HepG2 (cell line): ENCODE results near the gene TLNRD1.
"Not testable (repeated sequence)": the region's sequence is repeated elsewhere in the genome, so short reads cannot be mapped to it uniquely, and the experiment has no call there.

Source experiments
- ARNT ChIP-seq: fragments of 450-650 bp; IDR thresholded peaks from 2 replicates; pipeline ENCODE4 v1.6.1; 2017
- ETV6 ChIP-seq: sonication (generic); formaldehyde crosslinking; conservative IDR thresholded peaks from 2 replicates; pipeline ENCODE4 v1.4.0; 2020; ENCODE audit warnings: missing genetic modification reagents
- GRHL1 ChIP-seq: sonication (generic); formaldehyde crosslinking; conservative IDR thresholded peaks from 2 replicates; pipeline ENCODE4 v1.8.0; 2022; ENCODE audit warnings: missing genetic modification reagents
- MXI1 ChIP-seq: IDR thresholded peaks from 3 replicates; pipeline ENCODE4 v1.6.1; 2012; ENCODE audit warnings: low read depth, low read length, inconsistent platforms, borderline replicate concordance
- PHB2 ChIP-seq: fragments of 450-650 bp; IDR thresholded peaks from 2 replicates; pipeline ENCODE4 v1.6.1; 2018; ENCODE audit not compliant: partially characterized antibody
- PHF8 ChIP-seq: sonication (generic); formaldehyde crosslinking; IDR thresholded peaks from 2 replicates; pipeline ENCODE4 v1.5.0; 2020; ENCODE audit warnings: missing genetic modification reagents
- POLR2AphosphoS5 ChIP-seq: IDR thresholded peaks from 2 replicates; pipeline ENCODE4 v1.6.1; 2012; ENCODE audit warnings: low read depth, low read length
- ZBTB25 ChIP-seq: IDR thresholded peaks from 2 replicates; pipeline ENCODE4 v1.6.1; 2018; ENCODE audit warnings: missing genetic modification reagents
- ZC3H4 ChIP-seq: sonication (generic); formaldehyde crosslinking; IDR thresholded peaks from 2 replicates; pipeline ENCODE4 v1.4.0; 2020; ENCODE audit warnings: missing genetic modification reagents, borderline replicate concordance
- TF ChIP-seq, protein P1 (sequence below): sonication (generic); formaldehyde crosslinking; IDR thresholded peaks from 2 replicates; pipeline ENCODE4 v1.9.0; 2021; ENCODE audit warnings: missing genetic modification reagents, mild to moderate bottlenecking, borderline replicate concordance
- TF ChIP-seq, protein P2 (sequence below): IDR thresholded peaks from 2 replicates; pipeline ENCODE4 v1.6.1; 2016; ENCODE audit warnings: low read depth, control low read depth

DNA sequence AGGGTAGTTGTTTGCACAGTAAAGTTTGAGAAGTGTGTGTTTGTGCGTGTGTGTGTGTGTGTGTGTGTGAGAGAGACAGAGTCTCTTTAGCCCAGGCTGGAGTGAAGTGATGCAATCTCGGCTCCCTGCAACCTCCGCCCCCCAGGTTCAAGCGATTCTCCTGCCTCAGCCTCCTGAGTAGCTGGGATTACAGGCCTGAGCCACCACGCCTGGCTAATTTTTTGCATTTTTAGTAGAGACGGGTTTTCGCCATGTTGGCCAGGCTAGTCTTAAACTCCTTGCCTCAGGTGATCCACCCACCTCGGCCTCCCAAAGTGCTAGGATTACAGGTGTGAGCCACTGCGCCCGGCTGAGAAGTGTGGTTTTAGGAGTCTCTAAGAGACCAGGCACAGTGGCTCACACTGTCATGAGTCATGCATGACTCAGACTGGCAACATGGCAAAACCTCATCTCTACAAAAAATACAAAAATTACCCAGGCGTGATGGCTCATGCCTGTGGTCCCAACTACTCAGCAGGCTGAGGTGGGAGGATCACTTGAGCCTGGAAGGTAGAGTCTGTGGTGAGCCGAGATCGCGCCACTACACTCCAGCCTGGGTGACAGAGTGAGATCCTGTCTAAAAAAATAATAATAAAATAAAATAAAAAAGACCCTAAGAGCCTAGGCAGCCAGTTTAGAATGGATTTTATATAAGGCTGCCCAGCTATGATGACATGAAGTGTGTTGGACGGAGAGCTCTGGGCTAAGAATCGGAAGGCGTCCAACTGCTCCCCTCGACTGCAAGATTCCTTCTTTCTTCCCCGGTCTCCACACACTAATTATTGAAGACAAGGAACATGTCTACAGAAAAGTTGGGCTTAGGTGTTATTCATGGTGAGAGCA, 44.9 kb upstream of the TLNRD1 start:
- TF ChIP-seq ARNT; MXI1; ZBTB25 (CRISPR knock-in tag); GRHL1 (CRISPR knock-in tag); ETV6 (CRISPR knock-in tag); PHB2; POLR2AphosphoS5; PHF8 (CRISPR knock-in tag); ZC3H4: not testable (repeated sequence)
- TF ChIP-seq, protein P1, sequence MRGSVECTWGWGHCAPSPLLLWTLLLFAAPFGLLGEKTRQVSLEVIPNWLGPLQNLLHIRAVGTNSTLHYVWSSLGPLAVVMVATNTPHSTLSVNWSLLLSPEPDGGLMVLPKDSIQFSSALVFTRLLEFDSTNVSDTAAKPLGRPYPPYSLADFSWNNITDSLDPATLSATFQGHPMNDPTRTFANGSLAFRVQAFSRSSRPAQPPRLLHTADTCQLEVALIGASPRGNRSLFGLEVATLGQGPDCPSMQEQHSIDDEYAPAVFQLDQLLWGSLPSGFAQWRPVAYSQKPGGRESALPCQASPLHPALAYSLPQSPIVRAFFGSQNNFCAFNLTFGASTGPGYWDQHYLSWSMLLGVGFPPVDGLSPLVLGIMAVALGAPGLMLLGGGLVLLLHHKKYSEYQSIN, result not testable (repeated sequence)
- TF ChIP-seq, protein P2, sequence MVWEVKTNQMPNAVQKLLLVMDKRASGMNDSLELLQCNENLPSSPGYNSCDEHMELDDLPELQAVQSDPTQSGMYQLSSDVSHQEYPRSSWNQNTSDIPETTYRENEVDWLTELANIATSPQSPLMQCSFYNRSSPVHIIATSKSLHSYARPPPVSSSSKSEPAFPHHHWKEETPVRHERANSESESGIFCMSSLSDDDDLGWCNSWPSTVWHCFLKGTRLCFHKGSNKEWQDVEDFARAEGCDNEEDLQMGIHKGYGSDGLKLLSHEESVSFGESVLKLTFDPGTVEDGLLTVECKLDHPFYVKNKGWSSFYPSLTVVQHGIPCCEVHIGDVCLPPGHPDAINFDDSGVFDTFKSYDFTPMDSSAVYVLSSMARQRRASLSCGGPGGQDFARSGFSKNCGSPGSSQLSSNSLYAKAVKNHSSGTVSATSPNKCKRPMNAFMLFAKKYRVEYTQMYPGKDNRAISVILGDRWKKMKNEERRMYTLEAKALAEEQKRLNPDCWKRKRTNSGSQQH (CRISPR knock-in tag), result not testable (repeated sequence)
